NCI-H1048 (cell line): ENCODE results near the gene KLK12.

Source experiments
- DNase-seq: peaks from one replicate; lab custom pipeline; 2025; lab: John Stamatoyannopoulos, UW

KLK12 gene

GRCh38 chr19:50981587-50982146, 53.1 kb downstream of the KLK12 start:
- no peak for DNase-seq

- DNase-seq: no peak
Observed at GRCh38 chr19:50980208-50980607, 54.6 kb downstream of the KLK12 start.

- DNase-seq: no peak
Observed at GRCh38 chr19:50979758-50980157, 55.0 kb downstream of the KLK12 start.
